ENCODE measurements around the gene MAML3. TPM values are rescaled to one million over a fixed set of nuclear protein-coding genes. Genes with fewer than 3 reads are reported as not detected.
A peak's percentile ranks its signal among the peaks of the same experiment; 100 is the strongest.

The MAML3 gene
- total RNA-seq, 4 donors from 2014 or later = 18.2 to 42.7 (median 28.6) TPM

- WGBS = 95% methylated on average over 4 of the region's 4 CpGs
- DNase-seq (ENCODE audit: low spot score in 2 of 2) = no peak
- Histone ChIP-seq H3K36me3 (no peaks in the 10 kb centered on the region), H3K27me3 (no peaks in the 10 kb centered on the region), H3K9me3 (no peaks in the 10 kb centered on the region), H3K4me1 (peaks cover 21% of the 10 kb centered on the region), H3K4me3 (no peak overlapping the region), H3K27ac (no peak overlapping the region)
- no peak for TF ChIP-seq POLR2A (IDR thresholded peaks at IDR 0.05)
- TF ChIP-seq POLR2AphosphoS5 (IDR thresholded peaks at IDR 0.05) = no peak
- TF ChIP-seq, protein P1, sequence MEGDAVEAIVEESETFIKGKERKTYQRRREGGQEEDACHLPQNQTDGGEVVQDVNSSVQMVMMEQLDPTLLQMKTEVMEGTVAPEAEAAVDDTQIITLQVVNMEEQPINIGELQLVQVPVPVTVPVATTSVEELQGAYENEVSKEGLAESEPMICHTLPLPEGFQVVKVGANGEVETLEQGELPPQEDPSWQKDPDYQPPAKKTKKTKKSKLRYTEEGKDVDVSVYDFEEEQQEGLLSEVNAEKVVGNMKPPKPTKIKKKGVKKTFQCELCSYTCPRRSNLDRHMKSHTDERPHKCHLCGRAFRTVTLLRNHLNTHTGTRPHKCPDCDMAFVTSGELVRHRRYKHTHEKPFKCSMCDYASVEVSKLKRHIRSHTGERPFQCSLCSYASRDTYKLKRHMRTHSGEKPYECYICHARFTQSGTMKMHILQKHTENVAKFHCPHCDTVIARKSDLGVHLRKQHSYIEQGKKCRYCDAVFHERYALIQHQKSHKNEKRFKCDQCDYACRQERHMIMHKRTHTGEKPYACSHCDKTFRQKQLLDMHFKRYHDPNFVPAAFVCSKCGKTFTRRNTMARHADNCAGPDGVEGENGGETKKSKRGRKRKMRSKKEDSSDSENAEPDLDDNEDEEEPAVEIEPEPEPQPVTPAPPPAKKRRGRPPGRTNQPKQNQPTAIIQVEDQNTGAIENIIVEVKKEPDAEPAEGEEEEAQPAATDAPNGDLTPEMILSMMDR (IDR thresholded peaks at IDR 0.05) = no peak
- no peak for TF ChIP-seq EP300 (IDR thresholded peaks at IDR 0.05)
Observed at GRCh38 chr4:140053185-140053584, 100.8 kb downstream of the MAML3 start.

DNA sequence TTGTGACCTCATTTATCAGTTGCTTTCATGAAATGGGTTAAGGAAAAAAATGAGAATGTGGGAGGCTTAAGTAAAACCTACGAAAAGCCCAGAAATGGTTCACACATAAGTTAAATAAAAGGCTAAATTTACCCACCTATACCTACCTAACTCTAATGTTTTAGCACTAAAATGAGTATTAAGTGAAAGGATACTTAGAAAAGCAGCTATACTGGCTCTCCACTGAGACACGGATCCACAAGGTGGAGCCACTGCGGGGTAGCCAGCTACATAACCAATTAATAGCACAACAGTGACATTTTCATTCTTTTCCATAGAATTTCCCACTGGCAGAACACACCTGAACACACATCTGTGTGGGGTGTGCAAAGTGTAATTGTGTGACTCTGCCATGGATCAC, 101.9 kb downstream of the MAML3 start:
- no peaks in the 10 kb centered on the region for H3K27me3 ChIP-seq
- H3K27ac ChIP-seq = no peak overlapping the region
- H3K36me3 ChIP-seq = no peaks in the 10 kb centered on the region
- no peak for DNase-seq (ENCODE audit: low spot score in 2 of 2)
- H3K9me3 ChIP-seq = no peaks in the 10 kb centered on the region
- H3K4me1 ChIP-seq = peaks cover 29% of the 10 kb centered on the region
- 57% methylated on average over 3 of the region's 3 CpGs for WGBS
- no peak overlapping the region for H3K4me3 ChIP-seq
- TF ChIP-seq EP300 (IDR thresholded peaks at IDR 0.05) (no peak), POLR2AphosphoS5 (IDR thresholded peaks at IDR 0.05) (no peak), POLR2A (IDR thresholded peaks at IDR 0.05) (no peak)
- TF ChIP-seq, protein P1 (IDR thresholded peaks at IDR 0.05) = peak in 1 of 2 donors; percentile 45

- Histone ChIP-seq H3K27me3 (no peaks in the 10 kb centered on the region), H3K27ac (peak overlapping the region; percentile 21), H3K9me3 (no peaks in the 10 kb centered on the region), H3K4me1 (peaks cover 33% of the 10 kb centered on the region), H3K36me3 (no peaks in the 10 kb centered on the region), H3K4me3 (peak overlapping the region; percentile 38)
- no peak for DNase-seq (ENCODE audit: low spot score in 2 of 2)
- 61% methylated on average over 6 of the region's 8 CpGs for WGBS
- no peak for TF ChIP-seq POLR2AphosphoS5 (IDR thresholded peaks at IDR 0.05)
- no peak for TF ChIP-seq EP300 (IDR thresholded peaks at IDR 0.05)
- TF ChIP-seq POLR2A (IDR thresholded peaks at IDR 0.05) = no peak
- TF ChIP-seq, protein P1 (IDR thresholded peaks at IDR 0.05) = peak in 1 of 2 donors; percentile 6
Observed at GRCh38 chr4:140049849-140050637, 103.9 kb downstream of the MAML3 start.

- Histone ChIP-seq H3K4me1 (peaks cover 39% of the 10 kb centered on the region), H3K27me3 (no peaks in the 10 kb centered on the region), H3K9me3 (no peaks in the 10 kb centered on the region), H3K4me3 (peak overlapping the region; percentile 38), H3K36me3 (no peaks in the 10 kb centered on the region), H3K27ac (peak overlapping the region; percentile 21)
- no peak for DNase-seq (ENCODE audit: low spot score in 2 of 2)
- WGBS = 3% methylated on average over 13 of the region's 13 CpGs
- TF ChIP-seq EP300 (IDR thresholded peaks at IDR 0.05) = no peak
- TF ChIP-seq POLR2AphosphoS5 (IDR thresholded peaks at IDR 0.05) = no peak
- TF ChIP-seq, protein P1 (IDR thresholded peaks at IDR 0.05) = no peak
- no peak for TF ChIP-seq POLR2A (IDR thresholded peaks at IDR 0.05)
Observed at GRCh38 chr4:140049024-140049848, 104.7 kb downstream of the MAML3 start.

Data from suprapubic skin (tissue), 4 donors.